HCT116 (cell line): ENCODE measurements around the gene SUPT3H. TPM values are rescaled to one million over a fixed set of nuclear protein-coding genes. Genes with fewer than 3 reads are reported as not detected.

Experiments used
- ATAC-seq: fragments of 200-7000 bp; cut with Tn5 transposase; 2 replicates; pipeline ENCODE4 v1.9.1; 2020; ENCODE audit warnings: mild to moderate bottlenecking, moderate library complexity
- BruUV-seq: library from RNA; stranded (reverse); fragments of 400-500 nt; replicated peaks from 2 replicates; lab custom pipeline; 2021; lab: Mats Ljungman, UMichigan
- CTCF ChIA-PET: fragments of 300-600 bp; sonication (Branson Sonifier 250); formaldehyde crosslinking; loops from one replicate; lab custom pipeline; 2021; ENCODE audit warnings: antibody characterized with exemption; lab: Charles Lee
- POLR2A ChIA-PET: fragments of 300-600, 350-600 bp; sonication (Branson Sonifier 250); formaldehyde crosslinking; loops from one replicate; lab custom pipeline; 2021; ENCODE audit warnings: antibody characterized with exemption; lab: Charles Lee
- RAD21 ChIA-PET, 2 experiments: fragments of 300-600 bp; sonication (Branson Sonifier 250); formaldehyde crosslinking; loops; one replicate each; lab custom pipeline; 2023; ENCODE audit warnings: low total read pairs in 2 of 2; ENCODE audit not compliant: uncharacterized antibody in 2 of 2, unreplicated experiment in 2 of 2, low non-redundant PET in 1 of 2; lab: Charles Lee
- DNase-seq: peaks from one replicate; pipeline ENCODE4 v3.0.0-alpha.2; 2010; ENCODE audit warnings: low read depth, low spot score
- H2AFZ ChIP-seq: fragments of 200-600 bp; shearing (Covaris generic), sonication (generic); 2 replicates; pipeline ENCODE4 v1.6.1; 2017; ENCODE audit warnings: low read depth, mixed run types, mixed read lengths, antibody characterized with exemption, low read length; ENCODE audit not compliant: poor library complexity, severe bottlenecking
- H3K27ac ChIP-seq: 2 replicates; pipeline ENCODE4 v1.5.1; 2012; ENCODE audit warnings: low read depth, low read length
- H3K27me3 ChIP-seq: fragments of 200-600 bp; sonication (generic); 2 replicates; pipeline ENCODE4 v1.6.1; 2016; ENCODE audit warnings: mixed run types, low read length, mixed read lengths; ENCODE audit not compliant: insufficient read depth
- H3K36me3 ChIP-seq, 2 experiments: fragments of 200-500 bp in 1 of 2; fragments of 200-600 bp in 1 of 2; sonication (Bioruptor generic) in 1 of 2; sonication (generic) in 1 of 2; 2 replicates each; pipeline versions ENCODE4 v1.5.1 to v1.6.1; 2014 to 2016; ENCODE audit warnings: low read length in 2 of 2, inconsistent platforms in 1 of 2, mixed read lengths in 1 of 2, mixed run types in 1 of 2; ENCODE audit not compliant: insufficient read depth in 2 of 2, control insufficient read depth in 1 of 2
- H3K4me1 ChIP-seq, 2 experiments: fragments of 200-600 bp in 1 of 2; sonication (generic) in 1 of 2; 2 replicates each; pipeline versions ENCODE4 v1.5.1 to v1.6.1; 2012 to 2017; ENCODE audit warnings: low read length in 2 of 2, inconsistent platforms in 1 of 2, mild to moderate bottlenecking in 1 of 2, mixed read lengths in 1 of 2, mixed run types in 1 of 2, moderate library complexity in 1 of 2; ENCODE audit not compliant: insufficient read depth in 2 of 2, control insufficient read depth in 1 of 2
- H3K4me2 ChIP-seq: fragments of 200-600 bp; sonication (generic); 2 replicates; pipeline ENCODE4 v1.6.1; 2017; ENCODE audit warnings: mixed run types, low read length, mixed read lengths
- H3K4me3 ChIP-seq, 2 experiments: fragments of 200-600 bp in 1 of 2; sonication (generic) in 1 of 2; replicated peaks in 1 of 2; 2 replicates each; pipeline ENCODE4 v1.5.1; 2011 to 2016; ENCODE audit warnings: low read length in 2 of 2, control low read depth in 1 of 2, low read depth in 1 of 2, mild to moderate bottlenecking in 1 of 2, mixed read lengths in 1 of 2, mixed run types in 1 of 2
- H3K79me2 ChIP-seq: fragments of 200-600 bp; sonication (generic); 2 replicates; pipeline ENCODE4 v1.6.1; 2017; ENCODE audit warnings: mild to moderate bottlenecking, mixed run types, low read length, moderate library complexity, mixed read lengths; ENCODE audit not compliant: insufficient read depth
- H3K9ac ChIP-seq: fragments of 200-600 bp; sonication (generic); 2 replicates; pipeline ENCODE4 v1.6.1; 2016; ENCODE audit warnings: low read length, mixed read lengths
- H3K9me2 ChIP-seq: fragments of 200-600 bp; sonication (generic), shearing (Covaris generic); 2 replicates; pipeline ENCODE4 v1.6.1; 2017; ENCODE audit warnings: mixed run types, mild to moderate bottlenecking, moderate library complexity; ENCODE audit not compliant: insufficient read depth
- H3K9me3 ChIP-seq, 2 experiments: fragments of 200-500 bp in 1 of 2; fragments of 200-600 bp in 1 of 2; sonication (Bioruptor generic) in 1 of 2; sonication (generic) in 1 of 2; 2 replicates each; pipeline ENCODE4 v1.6.1; 2014 to 2017; ENCODE audit warnings: low read length in 2 of 2, mixed read lengths in 2 of 2, inconsistent platforms in 1 of 2, low read depth in 1 of 2, mild to moderate bottlenecking in 1 of 2, mixed run types in 1 of 2, moderate library complexity in 1 of 2; ENCODE audit not compliant: control insufficient read depth in 1 of 2, insufficient read depth in 1 of 2
- H4K20me1 ChIP-seq: fragments of 200-600 bp; sonication (generic), shearing (Covaris generic); 2 replicates; pipeline ENCODE4 v1.6.1; 2017; ENCODE audit warnings: mixed run types, mild to moderate bottlenecking, moderate library complexity; ENCODE audit not compliant: insufficient read depth
- ATF3 ChIP-seq: IDR thresholded peaks from 2 replicates; pipeline ENCODE4 v1.6.1; 2012
- EGR1 ChIP-seq: IDR thresholded peaks from 2 replicates; pipeline ENCODE4 v1.6.1; 2012; ENCODE audit warnings: low read depth
- ELF1 ChIP-seq: IDR thresholded peaks from 2 replicates; pipeline ENCODE4 v1.6.1; 2012; ENCODE audit warnings: low read depth, borderline replicate concordance
- EZH2 ChIP-seq: fragments of 200-600 bp; sonication (generic); IDR thresholded peaks from 2 replicates; pipeline ENCODE4 v1.6.1; 2017; ENCODE audit warnings: antibody characterized with exemption, mixed run types
- EZH2phosphoT487 ChIP-seq: fragments of 200-600 bp; IDR thresholded peaks from 2 replicates; pipeline ENCODE4 v1.6.1; 2018; ENCODE audit warnings: antibody characterized with exemption, borderline replicate concordance
- JUND ChIP-seq: IDR thresholded peaks from 2 replicates; pipeline ENCODE4 v1.6.1; 2012
- MAX ChIP-seq: IDR thresholded peaks from 2 replicates; pipeline ENCODE4 v1.6.1; 2012
- REST ChIP-seq: IDR thresholded peaks from 2 replicates; pipeline ENCODE4 v1.6.1; 2012; ENCODE audit warnings: low read depth
- SIN3A ChIP-seq: IDR thresholded peaks from 2 replicates; pipeline ENCODE4 v1.6.1; 2012; ENCODE audit warnings: low read depth
- SP1 ChIP-seq: IDR thresholded peaks from 2 replicates; pipeline ENCODE4 v1.6.1; 2012; ENCODE audit warnings: low read depth
- TCF7L2 ChIP-seq: IDR thresholded peaks from 2 replicates; pipeline ENCODE4 v1.7.0; 2011; ENCODE audit warnings: borderline replicate concordance, inconsistent platforms; ENCODE audit not compliant: insufficient read depth, insufficient read length; ENCODE audit errors: extremely low read depth
- ZFX ChIP-seq: fragments of 450-650 bp; IDR thresholded peaks from 2 replicates; pipeline ENCODE4 v1.6.1; 2017
- intact Hi-C: fragments of 100-400 bp; cut with micrococcal nuclease; formaldehyde crosslinking; loops from 2 replicates; pipeline ENCODE4 v1.10.0; 2022
- total RNA-seq: library from RNA; stranded (reverse); gene quantifications from one replicate; pipeline ENCODE4 v1.2.1, GENCODE V29; 2021; ENCODE audit not compliant: unreplicated experiment

Gene SUPT3H
- total RNA-seq, 1 experiment from 2014 or later: 7.4 TPM

GRCh38 chr6:44972709-44973108 lies 405.0 kb downstream of the SUPT3H start:
- RAD21 ChIA-PET: no interaction called here
- Histone ChIP-seq H3K4me2 (no peak overlapping the region), H3K79me2 (no peaks in the 10 kb centered on the region), H3K9me2 (no peaks in the 10 kb centered on the region), H2AFZ (no peak overlapping the region), H3K9me3 (no peaks in the 10 kb centered on the region), H3K36me3 (no peaks in the 10 kb centered on the region), H3K4me1 (peaks cover 0 to under 1% of the 10 kb centered on the region in 2 experiments; a peak in 1 of 4 replicates), H3K27ac (no peak overlapping the region), H3K4me3 (no peak overlapping the region), H4K20me1 (no peaks in the 10 kb centered on the region), H3K27me3 (no peaks in the 10 kb centered on the region), H3K9ac (no peak overlapping the region)
- POLR2A ChIA-PET: no interaction called here
- CTCF ChIA-PET: no interaction called here
- BruUV-seq: no TSS peak
- DNase-seq (no peak), ATAC-seq (no peak)
- TF ChIP-seq EZH2: no peak
- no peak for TF ChIP-seq ATF3
- no peak for TF ChIP-seq MAX
- no peak for TF ChIP-seq ZFX
- TF ChIP-seq JUND: no peak
- no peak for TF ChIP-seq TCF7L2
- no peak for TF ChIP-seq SIN3A
- TF ChIP-seq ELF1: no peak
- no peak for TF ChIP-seq EZH2phosphoT487
- TF ChIP-seq EGR1: no peak
- TF ChIP-seq SP1: no peak
- TF ChIP-seq REST: no peak
- intact Hi-C loops: no loop called here
